ENCODE results near the gene CELF1. TPM values are rescaled to one million over a fixed set of nuclear protein-coding genes. Genes with fewer than 3 reads are reported as not detected.

CELF1 gene
- total RNA-seq, 2 experiments from 2014 or later = 132 to 143 TPM

GRCh38 chr11:47434011-47434786 is 118.7 kb downstream of the CELF1 start:
- H3K27me3 Mint-ChIP-seq = no peaks in the 10 kb centered on the region
- DNase-seq = no peak
- H3K4me1 Mint-ChIP-seq = no peaks in the 10 kb centered on the region
- no peak for ATAC-seq
- H3K36me3 Mint-ChIP-seq (ENCODE audit: low read depth) = no peaks in the 10 kb centered on the region
- ChIA-PET POLR2A (no interaction called here), CTCF (interaction anchor here (0.6 to 1.3 kb wide), 4 partner anchors 22 to 109 kb away, joined by 3 to 4 read pairs (median 3); no protein-coding TSS in a partner anchor)
- no peaks in the 10 kb centered on the region for H3K9me3 Mint-ChIP-seq (ENCODE audit: low read depth)
- intact Hi-C loops (cut with DNase I, micrococcal nuclease) = no loop called here
- no peak overlapping the region for H3K27ac Mint-ChIP-seq
- H3K4me3 Mint-ChIP-seq = no peak overlapping the region

- Mint-ChIP-seq H3K36me3 (ENCODE audit: low read depth) (no peaks in the 10 kb centered on the region), H3K27me3 (no peaks in the 10 kb centered on the region), H3K27ac (no peak overlapping the region), H3K4me3 (no peak overlapping the region), H3K9me3 (ENCODE audit: low read depth) (no peaks in the 10 kb centered on the region), H3K4me1 (no peaks in the 10 kb centered on the region)
- CTCF ChIA-PET = interaction anchor here (1.1 to 1.2 kb wide), 2 partner anchors 21 to 59 kb away, joined by 4 to 5 read pairs; no protein-coding TSS in a partner anchor
- POLR2A ChIA-PET = interaction anchor here (0.7 kb wide), 1 partner anchor 20 kb away, joined by 5 read pairs; no protein-coding TSS in a partner anchor
- intact Hi-C loops (cut with DNase I, micrococcal nuclease) = no loop called here
- ATAC-seq (no peak), DNase-seq (no peak)
These were observed 119.8 kb downstream of the CELF1 start for GRCh38 chr11:47433157-47433556.

- ATAC-seq (no peak), DNase-seq (no peak)
- Mint-ChIP-seq H3K9me3 (ENCODE audit: low read depth) (no peaks in the 10 kb centered on the region), H3K4me1 (peaks cover 6% of the 10 kb centered on the region), H3K27me3 (no peaks in the 10 kb centered on the region), H3K4me3 (no peak overlapping the region), H3K36me3 (ENCODE audit: low read depth) (no peaks in the 10 kb centered on the region), H3K27ac (no peak overlapping the region)
- POLR2A ChIA-PET = interaction anchor here (0.6 kb wide), 1 partner anchor 155 kb away, joined by 5 read pairs; no protein-coding TSS in a partner anchor
- intact Hi-C loops (cut with DNase I, micrococcal nuclease) = no loop called here
- CTCF ChIA-PET = interaction anchor here (0.6 kb wide), 1 partner anchor 18 kb away, joined by 3 read pairs; no protein-coding TSS in a partner anchor
These were observed 121.4 kb downstream of the CELF1 start for GRCh38 chr11:47431356-47432083.

- no peak overlapping the region for H3K27ac Mint-ChIP-seq
- ATAC-seq = no peak
- DNase-seq = no peak
- peaks cover 7% of the 10 kb centered on the region for H3K36me3 Mint-ChIP-seq (ENCODE audit: low read depth)
- no peaks in the 10 kb centered on the region for H3K27me3 Mint-ChIP-seq
- H3K4me1 Mint-ChIP-seq = peaks cover 8% of the 10 kb centered on the region
- H3K9me3 Mint-ChIP-seq (ENCODE audit: low read depth) = no peaks in the 10 kb centered on the region
- intact Hi-C loops (cut with DNase I, micrococcal nuclease) = no loop called here
- CTCF ChIA-PET = no interaction called here
- POLR2A ChIA-PET = interaction anchor here (0.7 kb wide), 1 partner anchor 82 kb away, joined by 4 read pairs; no protein-coding TSS in a partner anchor
- H3K4me3 Mint-ChIP-seq = no peak overlapping the region
These were observed 122.4 kb downstream of the CELF1 start for GRCh38 chr11:47430524-47430923.

GRCh38 chr11:47426062-47426956 is 126.6 kb downstream of the CELF1 start, which contains the start of gene PSMC3:
Gene PSMC3, minus strand, starts transcription at chr11:47426439. Its CDS starts 160 bp downstream, at chr11:47426279.
- no peaks in the 10 kb centered on the region for H3K27me3 Mint-ChIP-seq
- H3K4me3 Mint-ChIP-seq = peak within 1 kb of the TSS; percentile 100
- ChIA-PET POLR2A (interaction anchor here (0.6 to 1.4 kb wide), 5 partner anchors 9 to 341 kb away, joined by 3 to 10 read pairs (median 4); partner anchors contain the start of gene ACP2), CTCF (interaction anchor here (0.6 to 7.6 kb wide), 7 partner anchors 10 to 357 kb away, joined by 3 to 69 read pairs (median 5); partner anchors contain the start of genes ACP2 and SLC39A13)
- intact Hi-C loops (cut with DNase I, micrococcal nuclease) = loop anchor here (1.0 to 10.0 kb wide), 17 partner anchors 18 to 1312 kb away; partner anchors contain the start of genes DDB2 (in 2 of the 2), SLC39A13 (in 2 of the 2), ACP2 (in 1 of the 2) and ARHGAP1 (in 1 of the 2)
- peak within 1 kb of the TSS; percentile 100 for H3K27ac Mint-ChIP-seq
- ATAC-seq (peak; percentile 98), DNase-seq (peak; percentile 100)
- H3K4me1 Mint-ChIP-seq = peaks cover 24% of the 10 kb centered on the region
- H3K36me3 Mint-ChIP-seq (ENCODE audit: low read depth) = peaks cover 34% of the 10 kb centered on the region
- no peaks in the 10 kb centered on the region for H3K9me3 Mint-ChIP-seq (ENCODE audit: low read depth)

GRCh38 chr11:47425611-47426010 is 127.3 kb downstream of the CELF1 start:
- no peak for ATAC-seq
- no peaks in the 10 kb centered on the region for H3K9me3 Mint-ChIP-seq (ENCODE audit: low read depth)
- intact Hi-C loops (cut with DNase I, micrococcal nuclease) = loop anchor here (1.0 to 10.0 kb wide), 17 partner anchors 17 to 1311 kb away; partner anchors contain the start of genes DDB2 (in 2 of the 2), SLC39A13 (in 2 of the 2), ACP2 (in 1 of the 2) and ARHGAP1 (in 1 of the 2)
- ChIA-PET POLR2A (interaction anchor here (0.6 to 1.4 kb wide), 3 partner anchors 177 to 342 kb away, joined by 3 to 6 read pairs (median 4); partner anchors contain the start of gene ACP2), CTCF (interaction anchor here (1.2 to 7.6 kb wide), 3 partner anchors 9 to 51 kb away, joined by 5 to 69 read pairs (median 7); partner anchors contain the start of gene SLC39A13)
- no peak for DNase-seq
- peaks cover 36% of the 10 kb centered on the region for H3K36me3 Mint-ChIP-seq (ENCODE audit: low read depth)
- peak overlapping the region; percentile 100 for H3K27ac Mint-ChIP-seq
- H3K27me3 Mint-ChIP-seq = no peaks in the 10 kb centered on the region
- peaks cover 24% of the 10 kb centered on the region for H3K4me1 Mint-ChIP-seq
- peak overlapping the region; percentile 100 for H3K4me3 Mint-ChIP-seq

GRCh38 chr11:47418454-47419259 is 134.3 kb downstream of the CELF1 start:
- Mint-ChIP-seq H3K4me3 (no peak overlapping the region), H3K27me3 (no peaks in the 10 kb centered on the region), H3K27ac (no peak overlapping the region), H3K9me3 (ENCODE audit: low read depth) (no peaks in the 10 kb centered on the region), H3K36me3 (ENCODE audit: low read depth) (peaks cover 41% of the 10 kb centered on the region), H3K4me1 (no peaks in the 10 kb centered on the region)
- intact Hi-C loops (cut with DNase I, micrococcal nuclease) = no loop called here
- POLR2A ChIA-PET = no interaction called here
- CTCF ChIA-PET = interaction anchor here (0.7 to 1.0 kb wide), 3 partner anchors 9 to 127 kb away, joined by 3 to 4 read pairs (median 4); no protein-coding TSS in a partner anchor
- DNase-seq (no peak), ATAC-seq (no peak)

- H3K4me1 Mint-ChIP-seq = no peaks in the 10 kb centered on the region
- CTCF ChIA-PET = interaction anchor here (0.5 to 1.2 kb wide), 3 partner anchors 44 to 258 kb away, joined by 3 read pairs; no protein-coding TSS in a partner anchor
- H3K36me3 Mint-ChIP-seq (ENCODE audit: low read depth) = peaks cover 39% of the 10 kb centered on the region
- intact Hi-C loops (cut with DNase I, micrococcal nuclease) = no loop called here
- no peak for ATAC-seq
- H3K27ac Mint-ChIP-seq = no peak overlapping the region
- no peaks in the 10 kb centered on the region for H3K9me3 Mint-ChIP-seq (ENCODE audit: low read depth)
- DNase-seq = no peak
- no peak overlapping the region for H3K4me3 Mint-ChIP-seq
- POLR2A ChIA-PET = interaction anchor here (1.6 kb wide), 1 partner anchor 9 kb away, joined by 3 read pairs; the partner anchor contains the start of gene PSMC3
- no peaks in the 10 kb centered on the region for H3K27me3 Mint-ChIP-seq
These were observed 135.2 kb downstream of the CELF1 start for GRCh38 chr11:47417712-47418111.

GRCh38 chr11:47415949-47416472 is 136.9 kb downstream of the CELF1 start:
- ChIA-PET CTCF (interaction anchor here (0.6 to 1.2 kb wide), 2 partner anchors 10 to 103 kb away, joined by 4 to 5 read pairs; partner anchors contain the start of gene PSMC3), POLR2A (no interaction called here)
- Mint-ChIP-seq H3K27ac (no peak overlapping the region), H3K9me3 (ENCODE audit: low read depth) (no peaks in the 10 kb centered on the region), H3K4me1 (no peaks in the 10 kb centered on the region), H3K4me3 (no peak overlapping the region), H3K36me3 (ENCODE audit: low read depth) (peaks cover 32% of the 10 kb centered on the region), H3K27me3 (no peaks in the 10 kb centered on the region)
- ATAC-seq (no peak), DNase-seq (no peak)
- intact Hi-C loops (cut with DNase I, micrococcal nuclease) = no loop called here

All from activated CD4-positive, alpha-beta T cell treated with anti-CD3 and anti-CD28 coated beads for 36 hours (primary cell).